ENCODE measurements around the gene ADGRV1. TPM values are rescaled to one million over a fixed set of nuclear protein-coding genes. Genes with fewer than 3 reads are reported as not detected.

Gene ADGRV1
- polyA plus RNA-seq, 3 donors from 2014 or later, result 0.43 TPM; not detected in 2

DNA sequence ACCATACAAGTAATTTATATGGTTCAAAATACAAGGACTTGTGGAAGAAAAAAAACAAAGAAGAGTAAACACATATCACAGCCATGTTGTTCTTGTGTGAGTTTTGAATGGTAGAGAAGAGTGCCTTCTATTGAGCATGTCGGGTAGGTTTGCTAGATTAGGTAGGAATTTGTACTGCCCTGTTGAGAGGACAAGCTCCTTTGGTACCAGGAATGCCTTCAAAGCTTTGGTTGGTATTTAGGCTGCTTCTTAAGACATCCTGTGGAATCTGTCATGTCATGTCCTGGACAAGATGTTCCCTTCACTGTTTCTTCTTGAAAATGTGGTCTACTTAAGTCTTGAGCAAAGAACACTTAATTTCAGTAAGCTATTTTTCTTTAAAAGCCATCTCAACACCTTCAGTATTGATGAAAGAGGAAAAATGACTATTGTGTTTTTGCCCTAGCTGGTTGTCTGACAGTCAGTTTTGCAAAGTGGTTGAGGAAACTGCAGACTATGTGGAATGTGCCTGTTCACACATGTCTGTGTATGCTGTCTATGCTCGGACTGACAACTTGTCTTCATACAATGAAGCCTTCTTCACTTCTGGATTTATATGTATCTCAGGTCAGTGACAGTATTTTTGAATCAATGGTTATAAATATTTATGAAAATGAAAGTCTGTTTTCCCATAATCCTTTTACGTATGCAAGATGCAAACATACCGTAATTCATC lies 296.9 kb downstream of the ADGRV1 start:
- H3K9me3 Mint-ChIP-seq, result no peaks in the 10 kb centered on the region
- H3K27me3 Mint-ChIP-seq (ENCODE audit: low read depth in 3 of 3), result peaks cover 0 to 11% (median 0%) of the 10 kb centered on the region in 3 donors
- DNase-seq, result no peak
- no peaks in the 10 kb centered on the region for H3K36me3 Mint-ChIP-seq
- no peak overlapping the region for H3K4me3 Mint-ChIP-seq
- no peak overlapping the region for H3K27ac Mint-ChIP-seq
- H3K4me1 Mint-ChIP-seq, result peaks cover 0 to 14% of the 10 kb centered on the region in 2 donors

- Mint-ChIP-seq H3K9me3 (no peaks in the 10 kb centered on the region), H3K4me1 (peaks cover 0 to 6% of the 10 kb centered on the region in 2 donors), H3K36me3 (no peaks in the 10 kb centered on the region), H3K27ac (no peak overlapping the region), H3K27me3 (ENCODE audit: low read depth in 3 of 3) (peaks cover 0 to 9% (median 3%) of the 10 kb centered on the region in 3 donors), H3K4me3 (no peak overlapping the region)
- DNase-seq, result no peak
Observed at GRCh38 chr5:90861843-90862586, 303.4 kb downstream of the ADGRV1 start.

- Mint-ChIP-seq H3K36me3 (no peaks in the 10 kb centered on the region), H3K27me3 (ENCODE audit: low read depth in 3 of 3) (peaks cover 0 to 5% (median 3%) of the 10 kb centered on the region in 3 donors), H3K4me3 (no peak overlapping the region), H3K4me1 (peaks cover 0 to 6% of the 10 kb centered on the region in 2 donors), H3K9me3 (no peaks in the 10 kb centered on the region), H3K27ac (no peak overlapping the region)
- DNase-seq, result no peak
Observed at GRCh38 chr5:90865180-90865579, 306.6 kb downstream of the ADGRV1 start.

- Mint-ChIP-seq H3K27ac (no peak overlapping the region), H3K4me3 (no peak overlapping the region), H3K4me1 (peaks cover 0 to 6% of the 10 kb centered on the region in 2 donors), H3K27me3 (ENCODE audit: low read depth in 3 of 3) (peaks cover 0 to 6% (median 3%) of the 10 kb centered on the region in 3 donors), H3K9me3 (no peaks in the 10 kb centered on the region), H3K36me3 (no peaks in the 10 kb centered on the region)
- peak; percentile 20 to 37 (median 36) for DNase-seq
Observed at GRCh38 chr5:90866333-90866732, 307.7 kb downstream of the ADGRV1 start.

DNA sequence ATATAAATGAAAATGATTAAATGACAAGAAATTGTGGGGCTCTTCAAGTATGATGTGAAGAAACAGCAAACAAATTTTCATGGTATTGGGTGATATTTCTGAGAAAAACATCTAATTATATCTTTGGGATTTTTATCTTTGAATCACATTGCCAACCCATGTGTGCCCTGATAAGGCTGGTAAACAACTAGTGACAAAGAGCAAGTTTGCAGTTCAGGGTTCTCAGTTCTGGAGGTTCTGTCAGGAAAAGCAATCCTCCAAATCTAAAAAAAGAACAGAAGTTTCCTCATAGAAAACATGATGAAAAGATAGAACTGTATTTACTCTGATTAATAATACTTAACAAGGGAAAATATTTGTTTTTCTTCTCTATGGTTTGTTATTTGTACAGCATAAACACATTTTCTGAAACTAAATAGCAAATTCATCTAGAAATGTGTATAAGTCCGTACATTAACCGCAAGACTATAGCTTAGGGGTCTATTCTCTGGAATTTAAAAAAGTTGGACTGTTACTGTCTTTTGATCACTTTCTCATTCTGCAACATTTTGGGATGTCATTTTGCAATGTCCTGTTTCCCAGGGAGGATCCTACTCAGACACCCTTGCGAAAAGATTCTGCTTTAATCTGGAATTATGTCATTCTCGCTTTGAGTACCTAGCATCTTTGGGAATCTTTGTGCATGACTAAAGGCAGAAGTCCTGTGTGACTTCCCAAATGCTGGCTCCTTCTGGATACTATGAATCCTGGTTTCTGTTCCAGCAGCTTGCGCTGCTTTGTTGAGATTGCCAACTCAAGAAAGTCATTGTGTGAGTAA lies 308.5 kb downstream of the ADGRV1 start:
- Mint-ChIP-seq H3K27ac (no peak overlapping the region), H3K4me3 (no peak overlapping the region), H3K9me3 (no peaks in the 10 kb centered on the region), H3K36me3 (no peaks in the 10 kb centered on the region), H3K27me3 (ENCODE audit: low read depth in 3 of 3) (peaks cover 0 to 6% (median 3%) of the 10 kb centered on the region in 3 donors), H3K4me1 (peaks cover 0 to 6% of the 10 kb centered on the region in 2 donors)
- DNase-seq, result no peak

DNA sequence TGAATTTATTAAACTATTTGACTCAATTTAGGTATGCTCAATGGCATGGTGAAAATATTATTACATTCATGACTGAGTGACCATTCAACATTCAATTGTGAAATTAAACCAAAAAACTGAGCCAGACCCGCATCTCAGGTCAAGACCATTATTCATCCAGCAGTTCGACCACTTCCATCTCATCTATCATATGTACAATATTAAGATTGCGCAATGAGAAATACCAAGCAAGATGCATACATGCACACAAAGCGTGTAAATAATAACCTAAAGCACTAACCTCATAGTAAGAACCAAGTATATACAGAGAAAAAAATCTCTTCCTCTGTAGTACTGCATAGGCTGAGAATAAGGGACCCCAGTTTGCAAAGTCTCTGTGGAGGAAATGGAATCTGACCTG lies 310.2 kb downstream of the ADGRV1 start:
- Mint-ChIP-seq H3K9me3 (no peaks in the 10 kb centered on the region), H3K27me3 (ENCODE audit: low read depth in 3 of 3) (peaks cover under 1 to 7% (median under 1%) of the 10 kb centered on the region in 3 donors), H3K4me1 (peaks cover 0 to 6% of the 10 kb centered on the region in 2 donors), H3K27ac (no peak overlapping the region), H3K4me3 (no peak overlapping the region), H3K36me3 (no peaks in the 10 kb centered on the region)
- no peak for DNase-seq

DNA sequence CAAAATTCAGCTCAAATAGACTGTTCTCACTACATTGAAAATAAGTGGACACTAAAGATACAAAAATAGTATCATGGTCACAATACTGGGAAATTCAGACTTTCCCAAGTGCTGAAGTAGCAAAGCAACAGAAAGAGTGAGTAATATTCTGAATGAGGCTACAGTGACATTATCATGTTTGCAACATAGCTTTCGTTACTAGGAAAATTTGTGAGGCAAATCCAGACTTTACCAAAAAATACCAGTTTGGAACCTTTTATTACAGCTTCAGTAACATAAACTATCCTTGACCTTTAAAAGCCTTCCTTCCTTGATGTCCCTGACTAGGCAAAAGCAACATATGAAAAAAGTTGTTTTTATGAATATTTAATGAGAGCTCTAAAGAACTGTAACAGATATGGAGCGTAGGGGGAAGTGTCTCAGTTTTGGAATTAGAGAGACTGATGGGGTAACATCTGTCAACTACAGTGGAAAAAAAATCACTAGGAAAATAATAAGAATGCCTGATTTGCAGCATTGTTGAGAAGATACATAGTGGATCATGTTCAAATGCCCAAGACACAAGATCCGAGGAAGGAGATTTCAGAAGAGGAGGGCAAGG lies 312.9 kb downstream of the ADGRV1 start:
- Mint-ChIP-seq H3K4me1 (peaks cover 0 to 2% of the 10 kb centered on the region in 2 donors), H3K27me3 (ENCODE audit: low read depth in 3 of 3) (peaks cover 0 to 13% (median 9%) of the 10 kb centered on the region in 3 donors), H3K9me3 (peaks cover 0 to 2% (median 0%) of the 10 kb centered on the region in 6 donors), H3K36me3 (no peaks in the 10 kb centered on the region), H3K4me3 (no peak overlapping the region), H3K27ac (no peak overlapping the region)
- no peak for DNase-seq

- Mint-ChIP-seq H3K36me3 (no peaks in the 10 kb centered on the region), H3K4me3 (no peak overlapping the region), H3K27ac (no peak overlapping the region), H3K9me3 (peaks cover 0 to 2% (median 0%) of the 10 kb centered on the region in 6 donors), H3K27me3 (ENCODE audit: low read depth in 3 of 3) (peaks cover 0 to 13% (median 9%) of the 10 kb centered on the region in 3 donors), H3K4me1 (no peaks in the 10 kb centered on the region)
- no peak for DNase-seq
Observed at GRCh38 chr5:90873033-90873517, 314.5 kb downstream of the ADGRV1 start.

- H3K9me3 Mint-ChIP-seq, result peaks cover 0 to 2% (median 0%) of the 10 kb centered on the region in 6 donors
- H3K4me3 Mint-ChIP-seq, result no peak overlapping the region
- no peak overlapping the region for H3K27ac Mint-ChIP-seq
Observed at GRCh38 chr5:90874066-90874465, 315.5 kb downstream of the ADGRV1 start.

DNA sequence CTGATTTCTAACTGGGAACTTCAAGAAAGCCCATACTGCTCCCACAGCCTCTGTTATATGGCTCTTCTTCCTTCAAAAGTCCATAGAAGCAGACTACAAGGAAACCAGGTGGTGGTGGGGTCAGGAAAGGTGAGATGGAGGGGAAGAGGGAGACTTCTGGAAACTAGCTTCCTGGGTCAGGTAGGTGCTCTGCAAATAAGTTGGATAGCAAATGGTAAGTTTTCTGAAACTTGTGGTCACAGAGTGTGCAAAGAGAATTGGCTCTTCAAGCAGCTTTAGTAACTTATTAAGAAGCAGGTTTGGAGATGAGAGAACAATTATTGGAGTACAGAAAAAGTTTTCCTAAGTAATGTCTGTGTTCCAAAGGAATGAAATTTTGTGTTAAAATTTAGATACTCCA lies 316.9 kb downstream of the ADGRV1 start:
- DNase-seq, result no peak
- Mint-ChIP-seq H3K4me3 (no peak overlapping the region), H3K27ac (no peak overlapping the region), H3K27me3 (ENCODE audit: low read depth in 3 of 3) (peaks cover 3 to 9% (median 8%) of the 10 kb centered on the region in 3 donors), H3K4me1 (no peaks in the 10 kb centered on the region), H3K36me3 (no peaks in the 10 kb centered on the region), H3K9me3 (peaks cover 0 to 2% (median 0%) of the 10 kb centered on the region in 6 donors)

More at GRCh38 chr5:90874066-90874465, 315.5 kb downstream of the ADGRV1 start:
- no peak for DNase-seq
- H3K4me1 Mint-ChIP-seq, result no peaks in the 10 kb centered on the region
- no peaks in the 10 kb centered on the region for H3K36me3 Mint-ChIP-seq
- peaks cover 2 to 13% (median 9%) of the 10 kb centered on the region in 3 donors for H3K27me3 Mint-ChIP-seq (ENCODE audit: low read depth in 3 of 3)

GRCh38 chr5:90876366-90876765 lies 317.8 kb downstream of the ADGRV1 start:
- Mint-ChIP-seq H3K4me1 (no peaks in the 10 kb centered on the region), H3K36me3 (no peaks in the 10 kb centered on the region), H3K27me3 (ENCODE audit: low read depth in 3 of 3) (peaks cover 3 to 9% (median 8%) of the 10 kb centered on the region in 3 donors), H3K27ac (no peak overlapping the region), H3K9me3 (peaks cover 0 to 2% (median 0%) of the 10 kb centered on the region in 6 donors), H3K4me3 (no peak overlapping the region)
- no peak for DNase-seq

DNA sequence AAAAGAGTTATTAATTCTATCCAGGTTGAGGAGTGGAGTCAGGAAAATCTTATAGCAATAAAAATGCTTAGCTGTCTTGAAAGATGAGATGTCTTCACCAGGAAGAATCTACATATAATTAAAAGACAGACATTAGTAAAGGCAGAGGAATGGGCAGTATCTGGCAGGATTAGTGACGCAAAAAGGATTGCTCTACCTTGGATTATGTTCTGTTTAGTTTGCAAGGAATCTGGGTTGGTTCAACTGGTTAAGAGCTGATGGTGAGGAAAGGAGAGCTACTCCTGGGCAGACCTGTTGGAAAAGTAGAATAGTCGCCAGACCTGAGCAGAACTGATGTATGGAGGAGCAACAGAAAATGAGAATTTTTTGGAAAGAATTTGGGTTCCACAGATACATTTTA lies 318.5 kb downstream of the ADGRV1 start:
- H3K9me3 Mint-ChIP-seq, result peaks cover 0 to 2% (median 0%) of the 10 kb centered on the region in 6 donors
- H3K27ac Mint-ChIP-seq, result no peak overlapping the region
- no peaks in the 10 kb centered on the region for H3K36me3 Mint-ChIP-seq
- no peaks in the 10 kb centered on the region for H3K4me1 Mint-ChIP-seq
- peaks cover 3 to 9% (median 8%) of the 10 kb centered on the region in 3 donors for H3K27me3 Mint-ChIP-seq (ENCODE audit: low read depth in 3 of 3)
- H3K4me3 Mint-ChIP-seq, result no peak overlapping the region
- no peak for DNase-seq

- no peak overlapping the region for H3K4me3 Mint-ChIP-seq
- H3K4me1 Mint-ChIP-seq, result no peaks in the 10 kb centered on the region
- no peak for DNase-seq
- H3K9me3 Mint-ChIP-seq, result peaks cover 0 to 2% (median 0%) of the 10 kb centered on the region in 6 donors
- no peak overlapping the region for H3K27ac Mint-ChIP-seq
- H3K27me3 Mint-ChIP-seq (ENCODE audit: low read depth in 3 of 3), result peaks cover 3 to 9% (median 8%) of the 10 kb centered on the region in 3 donors
- H3K36me3 Mint-ChIP-seq, result no peaks in the 10 kb centered on the region
Observed at GRCh38 chr5:90878081-90878480, 319.5 kb downstream of the ADGRV1 start.

Measured in immature natural killer cell (primary cell).